Endothelial cell of umbilical vein (primary cell): ENCODE results near the gene IL34. TPM values are rescaled to one million over a fixed set of nuclear protein-coding genes. Genes with fewer than 3 reads are reported as not detected.

Source experiments
- BruUV-seq: library from RNA; stranded (reverse); fragments of 400-500 nt; replicated peaks from 2 replicates; lab custom pipeline; 2021; lab: Mats Ljungman, UMichigan
- CTCF ChIA-PET: fragments of 300-600, 350-600 bp; sonication (Branson Sonifier 250); formaldehyde crosslinking; loops from one replicate; lab custom pipeline; 2021; ENCODE audit warnings: antibody characterized with exemption, inconsistent platforms; lab: Charles Lee
- POLR2A ChIA-PET: fragments of 300-600, 350-600 bp; sonication (Branson Sonifier 250); formaldehyde crosslinking; loops from one replicate; lab custom pipeline; 2021; ENCODE audit warnings: antibody characterized with exemption, inconsistent platforms; lab: Charles Lee
- DNase-seq: peaks from one replicate; pipeline ENCODE4 v3.0.0-alpha.2; 2011; ENCODE audit warnings: low read depth, low spot score
- FAIRE-seq: peaks from 2 replicates; lab custom pipeline; 2011; peaks lifted over from hg19 to GRCh38; lab: Jason Lieb, UNC
- H2AFZ ChIP-seq: 2 replicates; pipeline ENCODE4 v1.6.0; 2012; ENCODE audit warnings: low read depth, low read length, control low read depth, inconsistent platforms
- H3K27ac ChIP-seq: 2 replicates; pipeline ENCODE4 v1.5.1; 2011; ENCODE audit warnings: low read depth, mild to moderate bottlenecking, control low read depth, low read length, moderate library complexity; ENCODE audit not compliant: insufficient read depth
- H3K27me3 ChIP-seq, 2 experiments: 2 replicates each; pipeline versions ENCODE4 v1.6.0 to v1.6.1; 2011; ENCODE audit warnings: low read length in 2 of 2, mixed read lengths in 1 of 2; ENCODE audit not compliant: control insufficient read depth in 2 of 2, insufficient read depth in 2 of 2
- H3K36me3 ChIP-seq, 2 experiments: 2 replicates in 1 of 2; 3 replicates in 1 of 2; pipeline ENCODE4 v1.5.1; 2011; ENCODE audit warnings: low read length in 2 of 2, mild to moderate bottlenecking in 1 of 2, moderate library complexity in 1 of 2; ENCODE audit not compliant: control insufficient read depth in 2 of 2, insufficient read depth in 2 of 2; ENCODE audit errors: extremely low read depth in 1 of 2
- H3K4me1 ChIP-seq: 3 replicates; pipeline ENCODE4 v1.5.1; 2011; ENCODE audit warnings: mild to moderate bottlenecking, low read length; ENCODE audit not compliant: control insufficient read depth, insufficient read depth; ENCODE audit errors: extremely low read depth
- H3K4me2 ChIP-seq: 2 replicates; pipeline ENCODE4 v1.6.1; 2011; ENCODE audit warnings: low read length, control low read depth, mixed read lengths; ENCODE audit not compliant: insufficient read depth
- H3K4me3 ChIP-seq, 3 experiments: fragments of 200-600 bp in 1 of 3; sonication (generic), shearing (Covaris generic) in 1 of 3; replicated peaks in 1 of 3; 2 replicates each; pipeline ENCODE4 v1.5.1; 2011 to 2016; ENCODE audit warnings: control low read depth in 3 of 3, low read length in 3 of 3, mild to moderate bottlenecking in 2 of 3, inconsistent platforms in 1 of 3, low read depth in 1 of 3, moderate library complexity in 1 of 3; ENCODE audit not compliant: insufficient read depth in 1 of 3
- H3K79me2 ChIP-seq: 2 replicates; pipeline ENCODE4 v1.6.0; 2012; ENCODE audit warnings: low read length, inconsistent platforms; ENCODE audit not compliant: control insufficient read depth, insufficient read depth
- H3K9ac ChIP-seq: replicated peaks from 2 replicates; pipeline ENCODE3; 2011; ENCODE audit warnings: low read length, control low read depth; ENCODE audit not compliant: insufficient read depth; ENCODE audit errors: extremely low read depth
- H3K9me1 ChIP-seq: replicated peaks from 3 replicates; pipeline ENCODE4 v1.6.0; 2011; ENCODE audit warnings: mild to moderate bottlenecking, low read length; ENCODE audit not compliant: control insufficient read depth, insufficient read depth; ENCODE audit errors: extremely low read depth
- H3K9me3 ChIP-seq: replicated peaks from 2 replicates; pipeline ENCODE4 v1.5.1; 2012; ENCODE audit warnings: low read length, inconsistent platforms; ENCODE audit not compliant: control insufficient read depth, insufficient read depth
- H4K20me1 ChIP-seq: replicated peaks from 2 replicates; pipeline ENCODE3; 2011; ENCODE audit warnings: mild to moderate bottlenecking, low read length; ENCODE audit not compliant: control insufficient read depth, insufficient read depth; ENCODE audit errors: extremely low read depth
- EZH2 ChIP-seq: IDR thresholded peaks from 2 replicates; pipeline ENCODE4 v1.6.1; 2012; ENCODE audit warnings: borderline replicate concordance, low read depth, mild to moderate bottlenecking, moderate library complexity, low read length, inconsistent platforms; ENCODE audit not compliant: severe bottlenecking
- FOS ChIP-seq: IDR thresholded peaks from 2 replicates; pipeline ENCODE4 v1.6.1; 2011; ENCODE audit warnings: mild to moderate bottlenecking, low read length, moderate library complexity, borderline replicate concordance; ENCODE audit not compliant: insufficient read depth
- GATA2 ChIP-seq: IDR thresholded peaks from 2 replicates; pipeline ENCODE4 v1.7.0; 2011; ENCODE audit warnings: low read depth, mild to moderate bottlenecking, moderate library complexity, mixed read lengths, low read length; ENCODE audit not compliant: insufficient read length, insufficient read depth
- JUN ChIP-seq: IDR thresholded peaks from 2 replicates; pipeline ENCODE4 v1.6.1; 2011; ENCODE audit warnings: borderline replicate concordance, low read depth; ENCODE audit not compliant: insufficient read length, insufficient read depth
- MYC ChIP-seq: IDR thresholded peaks from one replicate; pipeline ENCODE4 v1.6.1; 2011; ENCODE audit warnings: mild to moderate bottlenecking, low read depth, low read length
- POLR2A ChIP-seq: IDR thresholded peaks from 2 replicates; pipeline ENCODE4 v1.6.1; 2012; ENCODE audit warnings: low read depth, mild to moderate bottlenecking, control low read depth, low read length
- POLR2AphosphoS5 ChIP-seq: IDR thresholded peaks from 2 replicates; pipeline ENCODE4 v1.6.1; 2012; ENCODE audit warnings: low read depth, mild to moderate bottlenecking, control low read depth, low read length, moderate library complexity; ENCODE audit not compliant: insufficient read depth
- dilution Hi-C: fragments of 300-500 bp; cut with MboI; formaldehyde crosslinking; loops from one replicate; pipeline ENCODE4 v1.15.0; 2019; ENCODE audit warnings: low sequenced_read_pairs; ENCODE audit not compliant: extremely low pct_ligation_motif_present
- intact Hi-C: fragments of 100-400 bp; cut with micrococcal nuclease; formaldehyde crosslinking; loops from one replicate; pipeline ENCODE4 v1.10.0; 2022
- polyA plus RNA-seq, 4 experiments: library from polyadenylated mRNA; depleted of rRNA in 3 of 4; stranded (reverse) in 3 of 4; unstranded in 1 of 4; fragments of >200 nt; gene quantifications; 2 replicates each; pipeline versions ENCODE4 v1.2.1 to v1.2.3, GENCODE V29; 2011 to 2012; ENCODE audit warnings: missing spikeins in 1 of 4
- total RNA-seq: library from RNA; stranded (reverse); gene quantifications from 2 replicates; pipeline ENCODE4 v1.2.3, GENCODE V29; 2021
- TF ChIP-seq, protein P1 (sequence below), 2 donors: IDR thresholded peaks; 1 replicate in 1 of 2; 2 replicates in 1 of 2; pipeline ENCODE4 v1.5.1; 2011; ENCODE audit warnings: low read length in 2 of 2, mild to moderate bottlenecking in 2 of 2, moderate library complexity in 2 of 2, control low read depth in 1 of 2, inconsistent platforms in 1 of 2, low read depth in 1 of 2; ENCODE audit not compliant: insufficient read depth in 1 of 2; ENCODE audit errors: extremely low read depth in 1 of 2
- TF ChIP-seq, protein P2 (sequence below): IDR thresholded peaks from 2 replicates; pipeline ENCODE4 v1.6.1; 2011; ENCODE audit not compliant: insufficient read depth, insufficient read length

The IL34 gene
- total and polyA plus RNA-seq, 2 donors (not counting 3 experiments of a cell fraction or from before 2014, with no cell fraction given): 0.88 to 0.97 TPM

- intact Hi-C loops (no loop called here), dilution Hi-C loops (no loop called here)
- Histone ChIP-seq H3K79me2 (no peaks in the 10 kb centered on the region), H3K36me3 (peaks cover 13 to 44% of the 10 kb centered on the region in 2 experiments), H3K9ac (no peak overlapping the region), H4K20me1 (no peaks in the 10 kb centered on the region), H3K4me2 (no peak overlapping the region), H3K9me1 (no peaks in the 10 kb centered on the region), H3K4me1 (no peaks in the 10 kb centered on the region), H3K27ac (no peak overlapping the region), H2AFZ (no peak overlapping the region), H3K4me3 (no peak overlapping the region), H3K9me3 (no peaks in the 10 kb centered on the region), H3K27me3 (no peaks in the 10 kb centered on the region)
- BruUV-seq: no TSS peak
- no peak for FAIRE-seq
- no peak for DNase-seq
- TF ChIP-seq EZH2 (no peak), POLR2A (no peak), GATA2 (no peak), MYC (no peak), POLR2AphosphoS5 (no peak), FOS (no peak), JUN (no peak)
- TF ChIP-seq, protein P1, sequence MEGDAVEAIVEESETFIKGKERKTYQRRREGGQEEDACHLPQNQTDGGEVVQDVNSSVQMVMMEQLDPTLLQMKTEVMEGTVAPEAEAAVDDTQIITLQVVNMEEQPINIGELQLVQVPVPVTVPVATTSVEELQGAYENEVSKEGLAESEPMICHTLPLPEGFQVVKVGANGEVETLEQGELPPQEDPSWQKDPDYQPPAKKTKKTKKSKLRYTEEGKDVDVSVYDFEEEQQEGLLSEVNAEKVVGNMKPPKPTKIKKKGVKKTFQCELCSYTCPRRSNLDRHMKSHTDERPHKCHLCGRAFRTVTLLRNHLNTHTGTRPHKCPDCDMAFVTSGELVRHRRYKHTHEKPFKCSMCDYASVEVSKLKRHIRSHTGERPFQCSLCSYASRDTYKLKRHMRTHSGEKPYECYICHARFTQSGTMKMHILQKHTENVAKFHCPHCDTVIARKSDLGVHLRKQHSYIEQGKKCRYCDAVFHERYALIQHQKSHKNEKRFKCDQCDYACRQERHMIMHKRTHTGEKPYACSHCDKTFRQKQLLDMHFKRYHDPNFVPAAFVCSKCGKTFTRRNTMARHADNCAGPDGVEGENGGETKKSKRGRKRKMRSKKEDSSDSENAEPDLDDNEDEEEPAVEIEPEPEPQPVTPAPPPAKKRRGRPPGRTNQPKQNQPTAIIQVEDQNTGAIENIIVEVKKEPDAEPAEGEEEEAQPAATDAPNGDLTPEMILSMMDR (IDR thresholded peaks at IDR 0.05; ENCODE audit: extremely low read depth in 1 of 2, insufficient read depth in 1 of 2, low read depth in 1 of 2, low read length in 2 of 2): no peak
- TF ChIP-seq, protein P2, sequence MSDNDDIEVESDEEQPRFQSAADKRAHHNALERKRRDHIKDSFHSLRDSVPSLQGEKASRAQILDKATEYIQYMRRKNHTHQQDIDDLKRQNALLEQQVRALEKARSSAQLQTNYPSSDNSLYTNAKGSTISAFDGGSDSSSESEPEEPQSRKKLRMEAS: no peak
- ChIA-PET CTCF (interaction anchor here (3.2 to 7.8 kb wide), 2 partner anchors 62 to 95 kb away, joined by 13 to 144 read pairs; no protein-coding TSS in a partner anchor), POLR2A (no interaction called here)
Measured at GRCh38 chr16:70675851-70676513, 29.6 kb downstream of the IL34 start.
